Suppressor macrophage treated with lipopolysaccharide for 4 hours (primary cell): Measurements from ENCODE around the gene RMDN3.

Experiments used
- DNase-seq: peaks from one replicate; pipeline ENCODE4 v3.0.0-alpha.2; 2020

The RMDN3 gene

GRCh38 chr15:40688932-40689799 is 65.9 kb downstream of the RMDN3 start:
- no peak for DNase-seq
